Skeletal muscle tissue (tissue), 4 donors: ENCODE measurements around the gene PLCD1. TPM values are rescaled to one million over a fixed set of nuclear protein-coding genes. Genes with fewer than 3 reads are reported as not detected.

Experiments
- H3K27ac ChIP-seq: one replicate; pipeline ENCODE4 v1.7.0; 2013; ENCODE audit warnings: mild to moderate bottlenecking, low read depth, low read length, inconsistent platforms
- H3K27me3 ChIP-seq, 3 donors: one replicate each; pipeline ENCODE4 v1.7.0; 2013; ENCODE audit warnings: low read length in 3 of 3; ENCODE audit not compliant: control insufficient read depth in 3 of 3, insufficient read depth in 3 of 3
- H3K36me3 ChIP-seq, 3 donors: one replicate each; pipeline ENCODE4 v1.7.0; 2013; ENCODE audit warnings: low read length in 3 of 3; ENCODE audit not compliant: control insufficient read depth in 3 of 3, insufficient read depth in 3 of 3
- H3K4me1 ChIP-seq, 3 donors: one replicate each; pipeline ENCODE4 v1.7.0; 2013; ENCODE audit warnings: low read length in 3 of 3, mild to moderate bottlenecking in 3 of 3; ENCODE audit not compliant: control insufficient read depth in 3 of 3, insufficient read depth in 3 of 3
- H3K4me3 ChIP-seq, 3 donors: one replicate each; pipeline ENCODE4 v1.7.0; 2013; ENCODE audit warnings: low read length in 3 of 3
- H3K9ac ChIP-seq, 3 donors: one replicate each; pipeline ENCODE4 v1.7.0; 2013; ENCODE audit warnings: low read length in 3 of 3, mild to moderate bottlenecking in 3 of 3, moderate library complexity in 2 of 3, low read depth in 1 of 3
- H3K9me3 ChIP-seq, 3 donors: one replicate each; pipeline ENCODE4 v1.7.0; 2013; ENCODE audit warnings: low read length in 3 of 3; ENCODE audit not compliant: control insufficient read depth in 3 of 3
- total RNA-seq: library from RNA; depleted of rRNA; stranded (reverse); fragments of >200 nt; gene quantifications from one replicate; pipeline ENCODE4 v1.2.3, GENCODE V29; 2014
- donor health status: Osteomylitis.

Gene PLCD1
- total RNA-seq, 1 donor from 2014 or later: 9.4 TPM

DNA sequence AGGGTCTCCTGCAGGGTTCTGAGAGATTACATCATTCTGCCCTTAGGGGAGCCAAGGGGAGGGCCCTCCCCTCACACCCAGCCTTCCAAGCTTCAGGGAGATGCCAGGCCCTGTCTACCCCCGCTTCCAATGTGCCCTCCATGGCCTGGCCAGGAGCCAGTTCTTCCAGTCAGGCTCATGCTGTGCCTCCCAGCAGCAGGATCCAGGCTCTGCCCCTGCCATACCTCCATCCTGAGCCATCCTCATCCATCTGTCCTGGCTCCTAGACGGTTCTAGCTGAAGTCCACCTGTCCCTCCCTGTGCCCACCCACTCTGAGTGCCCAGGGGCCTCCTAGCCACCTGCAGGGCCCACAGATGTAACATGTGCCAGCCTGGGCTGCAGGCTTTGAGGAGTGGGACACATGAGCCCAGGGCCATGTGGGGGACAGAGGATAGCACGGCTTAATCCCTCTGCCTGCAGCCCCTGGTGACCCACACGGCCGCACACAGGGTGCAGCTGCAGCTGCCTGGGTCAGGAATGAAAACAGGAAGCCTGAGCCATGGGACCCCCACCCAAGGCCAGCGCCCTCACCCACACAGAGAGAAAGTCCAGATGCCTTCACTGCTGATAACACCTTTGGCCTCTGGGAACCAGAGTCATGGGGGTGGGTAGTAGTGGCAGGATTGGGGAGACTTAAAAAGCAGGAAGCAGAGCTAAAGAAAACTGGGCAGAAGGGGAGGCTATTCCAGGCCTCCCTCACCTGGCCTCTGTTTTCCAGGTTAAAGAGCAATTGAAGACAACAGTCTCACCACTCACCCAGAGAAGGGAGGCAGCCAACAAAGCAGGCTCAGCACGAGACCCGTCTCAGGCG, 11.8 kb downstream of the PLCD1 start:
- Histone ChIP-seq H3K27me3 (no peaks in the 10 kb centered on the region), H3K36me3 (peaks cover 24 to 39% (median 28%) of the 10 kb centered on the region in 3 donors), H3K4me1 (no peaks in the 10 kb centered on the region), H3K27ac (no peak overlapping the region), H3K4me3 (no peak overlapping the region), H3K9me3 (peaks cover 0 to 7% (median 2%) of the 10 kb centered on the region in 3 donors), H3K9ac (no peak overlapping the region)

DNA sequence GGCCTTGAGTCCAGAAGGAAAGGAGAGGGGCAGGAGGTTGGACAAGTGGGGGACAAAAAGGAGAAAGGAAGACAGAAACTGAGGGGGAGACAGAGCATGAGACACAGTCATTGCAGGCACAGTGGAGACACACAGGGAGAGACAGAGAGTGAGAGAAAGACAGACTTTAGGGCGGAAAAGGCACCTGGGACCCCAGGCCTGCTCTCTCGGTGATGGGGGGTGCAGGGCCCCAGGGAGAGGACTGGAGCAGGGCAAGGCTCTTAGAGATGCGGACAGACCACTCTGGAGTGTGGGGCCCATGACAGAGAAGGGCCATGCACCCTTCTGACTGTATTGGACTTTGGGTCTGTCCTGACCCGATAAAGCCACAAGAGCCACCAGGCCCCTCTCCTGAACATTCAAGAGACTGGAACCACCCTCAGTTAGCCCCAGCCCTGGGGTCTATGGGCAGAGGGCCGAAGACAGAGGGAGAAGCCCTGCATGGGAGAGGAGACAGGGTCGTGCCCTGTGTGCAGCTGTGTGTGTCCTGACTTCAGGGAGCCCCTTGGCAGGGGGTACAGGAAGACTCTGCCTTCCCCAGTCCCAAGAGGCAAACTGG, 12.5 kb downstream of the PLCD1 start:
- Histone ChIP-seq H3K9me3 (peaks cover 0 to 7% (median 2%) of the 10 kb centered on the region in 3 donors), H3K27me3 (no peaks in the 10 kb centered on the region), H3K9ac (no peak overlapping the region), H3K36me3 (peaks cover 24 to 39% (median 28%) of the 10 kb centered on the region in 3 donors), H3K4me3 (no peak overlapping the region), H3K27ac (no peak overlapping the region), H3K4me1 (no peaks in the 10 kb centered on the region)

DNA sequence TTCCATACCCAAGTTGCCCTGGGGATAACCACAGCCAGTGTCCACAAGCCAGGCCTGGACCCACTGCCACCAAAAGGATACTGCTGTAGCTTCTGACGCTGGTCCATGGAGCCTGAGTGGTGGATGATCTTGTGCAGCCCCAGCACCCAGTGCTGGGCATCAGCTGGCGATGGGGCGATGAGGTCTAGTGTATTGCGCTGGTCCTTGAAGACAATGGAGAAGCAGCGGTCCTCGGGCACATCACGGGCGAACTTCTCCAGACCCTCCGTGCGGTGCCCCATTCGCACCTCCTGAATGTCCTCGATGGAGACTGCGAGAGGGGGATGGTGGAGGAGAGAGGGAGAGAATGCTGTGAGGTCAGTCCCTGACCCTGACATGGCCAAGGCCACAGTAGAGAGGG, 13.0 kb downstream of the PLCD1 start:
- H3K9ac ChIP-seq: no peak overlapping the region
- H3K27ac ChIP-seq: no peak overlapping the region
- H3K27me3 ChIP-seq: no peaks in the 10 kb centered on the region
- no peaks in the 10 kb centered on the region for H3K4me1 ChIP-seq
- H3K9me3 ChIP-seq: peaks cover 0 to 7% (median 2%) of the 10 kb centered on the region in 3 donors
- no peak overlapping the region for H3K4me3 ChIP-seq
- peaks cover 24 to 39% (median 28%) of the 10 kb centered on the region in 3 donors for H3K36me3 ChIP-seq

DNA sequence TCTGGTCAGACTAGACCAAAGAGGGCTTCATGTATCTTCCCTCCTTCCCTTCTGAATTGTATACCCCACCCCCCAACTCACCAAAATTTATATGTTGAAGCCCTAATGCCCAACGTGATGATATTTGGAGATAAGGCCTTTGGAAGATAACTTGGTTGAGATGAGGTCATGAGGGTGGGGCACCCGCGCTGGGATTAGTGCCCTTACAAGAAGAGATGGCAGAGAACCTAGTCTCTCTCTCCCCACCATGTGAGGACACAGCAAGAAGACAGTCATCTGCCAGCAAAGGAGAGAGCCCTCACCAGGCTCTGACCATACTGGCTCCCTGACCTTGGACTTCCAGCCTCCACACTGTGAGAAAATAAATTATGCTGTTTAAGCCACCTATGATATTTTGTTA, 13.5 kb downstream of the PLCD1 start:
- Histone ChIP-seq H3K36me3 (peaks cover 24 to 43% (median 28%) of the 10 kb centered on the region in 3 donors), H3K9me3 (peaks cover 0 to 7% (median 2%) of the 10 kb centered on the region in 3 donors), H3K4me3 (no peak overlapping the region), H3K27me3 (no peaks in the 10 kb centered on the region), H3K4me1 (no peaks in the 10 kb centered on the region), H3K27ac (no peak overlapping the region), H3K9ac (no peak overlapping the region)

DNA sequence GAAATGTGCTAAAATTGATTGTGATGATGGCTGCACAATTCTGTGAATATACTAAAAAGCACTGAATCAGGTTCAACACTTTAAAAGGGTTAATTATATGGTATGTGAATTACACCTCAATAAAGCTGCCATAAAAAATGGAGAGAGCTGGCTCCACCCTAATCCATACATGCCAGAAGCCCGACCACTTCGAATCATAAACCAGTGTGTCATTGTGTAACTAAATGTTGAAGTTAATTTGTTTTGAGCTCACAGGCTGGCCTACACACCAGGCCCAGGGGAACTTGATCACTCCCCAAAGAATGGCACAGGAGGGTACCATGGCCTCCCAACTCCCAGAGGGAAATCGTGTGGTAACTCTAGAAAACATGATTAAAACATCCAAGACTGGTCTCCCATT, 14.0 kb downstream of the PLCD1 start:
- H3K27me3 ChIP-seq: no peaks in the 10 kb centered on the region
- H3K36me3 ChIP-seq: peaks cover 24 to 47% (median 28%) of the 10 kb centered on the region in 3 donors
- no peak overlapping the region for H3K9ac ChIP-seq
- H3K4me1 ChIP-seq: no peaks in the 10 kb centered on the region
- H3K9me3 ChIP-seq: peaks cover 0 to 7% (median 2%) of the 10 kb centered on the region in 3 donors
- no peak overlapping the region for H3K4me3 ChIP-seq
- no peak overlapping the region for H3K27ac ChIP-seq

DNA sequence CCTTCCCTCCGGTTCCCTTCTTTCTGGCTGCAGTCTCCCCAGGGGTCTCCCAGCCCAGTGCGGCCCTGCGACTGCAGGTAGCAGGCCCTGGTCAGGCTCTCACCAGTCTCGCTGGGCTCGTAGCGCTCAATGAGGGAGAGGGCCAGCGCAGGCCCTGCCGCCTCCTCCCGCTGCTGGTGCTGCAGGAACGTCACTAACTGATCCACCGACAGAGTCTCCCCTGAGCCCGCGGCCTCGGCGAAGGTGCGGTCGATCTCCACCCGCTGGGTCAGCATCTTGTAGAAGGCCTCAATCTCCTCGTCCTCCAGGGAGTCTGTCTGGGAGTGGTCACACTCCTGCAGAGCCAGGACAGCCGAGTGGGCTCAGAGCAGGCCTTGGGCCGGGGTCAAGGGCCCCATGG, 18.3 kb downstream of the PLCD1 start:
- Histone ChIP-seq H3K4me1 (no peaks in the 10 kb centered on the region), H3K4me3 (no peak overlapping the region), H3K9ac (no peak overlapping the region), H3K27me3 (no peaks in the 10 kb centered on the region), H3K27ac (no peak overlapping the region), H3K9me3 (peaks cover 0 to 2% (median under 1%) of the 10 kb centered on the region in 3 donors), H3K36me3 (peaks cover 21 to 39% (median 23%) of the 10 kb centered on the region in 3 donors)

DNA sequence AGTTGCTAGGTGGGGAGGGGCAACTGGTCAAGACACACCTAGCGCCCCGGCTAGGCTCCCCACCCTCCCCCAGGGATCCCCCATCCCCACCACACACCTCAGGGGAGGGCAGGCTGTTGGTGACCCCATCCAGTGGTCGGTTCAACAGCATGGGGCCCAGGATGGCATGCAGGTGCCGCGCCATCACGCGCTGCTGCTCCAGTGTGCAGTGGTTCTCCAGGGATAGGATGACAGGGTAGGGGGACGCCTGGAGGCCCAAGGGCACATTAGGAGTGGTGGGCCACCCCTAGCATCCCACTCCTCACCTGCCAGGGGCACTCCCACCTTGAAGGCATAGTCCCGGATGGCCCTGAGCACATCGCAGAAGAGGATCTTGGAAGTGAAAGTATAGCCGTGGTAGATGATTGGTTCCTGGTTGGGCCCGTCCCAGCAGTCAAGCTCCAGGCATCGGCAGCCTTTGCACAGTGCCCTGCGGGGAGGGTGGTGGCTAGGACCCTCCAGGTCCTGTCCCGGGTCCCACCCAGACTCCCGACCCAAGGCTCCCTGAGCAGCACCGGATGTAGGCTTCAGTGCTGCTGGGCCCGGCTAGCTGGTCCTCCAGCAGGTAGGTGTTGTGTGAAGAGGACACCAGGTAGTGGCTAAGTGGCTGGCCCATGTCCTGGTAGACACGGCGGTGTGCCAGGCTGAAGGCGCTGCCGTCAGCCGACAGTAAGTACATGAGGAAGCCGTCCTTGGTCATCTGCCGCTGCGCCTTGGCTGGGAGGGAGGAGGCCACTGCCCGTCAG, 19.4 kb downstream of the PLCD1 start:
- no peak overlapping the region for H3K4me3 ChIP-seq
- H3K9me3 ChIP-seq: no peaks in the 10 kb centered on the region
- no peaks in the 10 kb centered on the region for H3K27me3 ChIP-seq
- H3K4me1 ChIP-seq: peaks cover 0 to under 1% (median 0%) of the 10 kb centered on the region in 3 donors
- H3K36me3 ChIP-seq: peaks cover 12 to 30% (median 16%) of the 10 kb centered on the region in 3 donors
- H3K9ac ChIP-seq: no peak overlapping the region
- no peak overlapping the region for H3K27ac ChIP-seq

DNA sequence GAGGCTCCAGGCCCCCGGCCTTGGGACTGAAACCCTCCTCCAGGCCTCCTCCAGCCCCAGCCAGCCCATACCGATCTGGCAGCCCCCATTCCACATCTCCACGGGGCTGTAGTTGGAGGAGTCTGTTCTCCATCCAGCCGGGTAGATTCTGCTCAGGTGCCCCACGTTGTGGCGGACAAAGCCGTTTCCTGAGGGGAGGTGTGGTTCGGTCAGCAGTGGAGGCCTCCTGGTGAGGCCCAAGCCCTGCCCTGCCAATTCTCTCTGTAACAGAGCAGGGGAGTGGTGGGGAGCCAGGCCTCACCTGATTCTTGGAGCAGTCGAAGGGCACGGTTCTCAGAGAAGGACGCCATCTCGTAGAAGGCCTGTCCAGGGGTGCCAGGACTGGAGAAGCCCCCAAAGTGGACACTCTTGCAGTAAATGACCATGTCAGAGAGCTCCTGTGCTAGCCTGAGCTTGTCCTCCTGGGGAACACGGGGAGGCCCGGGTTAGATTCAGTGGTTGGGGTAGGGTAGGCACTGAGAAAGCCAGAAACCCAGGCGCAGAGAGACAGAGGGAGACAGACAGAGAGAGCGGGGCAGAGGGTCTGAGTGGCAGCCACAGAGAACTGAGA, 20.4 kb downstream of the PLCD1 start:
- H3K36me3 ChIP-seq: peaks cover 12 to 27% (median 16%) of the 10 kb centered on the region in 3 donors
- H3K4me1 ChIP-seq: peaks cover 7 to 9% (median 9%) of the 10 kb centered on the region in 3 donors
- H3K9me3 ChIP-seq: no peaks in the 10 kb centered on the region

DNA sequence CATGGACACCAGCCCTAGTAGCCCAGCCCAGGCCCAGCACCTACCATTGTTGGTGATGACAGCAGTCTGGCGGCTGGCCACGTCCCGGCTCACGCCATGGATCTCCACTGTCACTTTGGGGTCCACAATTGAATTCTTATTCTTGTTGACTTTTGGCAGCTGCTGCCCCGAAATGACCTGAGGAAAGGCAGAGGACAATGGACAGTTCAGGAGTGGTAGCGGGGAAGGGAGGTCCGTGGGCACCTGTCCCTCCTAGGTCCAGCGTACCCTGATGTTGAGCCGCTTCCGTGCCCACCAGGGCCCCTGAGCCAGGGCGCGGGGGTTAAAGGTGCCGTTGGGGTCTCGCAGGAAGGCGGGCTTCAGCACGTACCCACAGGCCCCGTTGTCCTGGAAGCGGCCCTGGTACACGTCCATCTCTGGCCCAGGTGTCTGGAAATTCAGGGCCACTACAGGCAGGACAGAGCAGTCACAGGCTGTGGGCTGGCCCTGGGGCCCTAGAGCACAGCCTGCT, 21.2 kb downstream of the PLCD1 start:
- Histone ChIP-seq H3K27ac (no peak overlapping the region), H3K36me3 (peaks cover 12 to 27% (median 16%) of the 10 kb centered on the region in 3 donors), H3K4me3 (no peak overlapping the region), H3K4me1 (peaks cover 7 to 14% (median 10%) of the 10 kb centered on the region in 3 donors), H3K9ac (no peak overlapping the region), H3K27me3 (no peaks in the 10 kb centered on the region), H3K9me3 (no peaks in the 10 kb centered on the region)

More for the DNA sequence above, 20.4 kb downstream of the PLCD1 start:
- Histone ChIP-seq H3K9ac (peak overlapping the region in 1 of 3 donors; percentile 16), H3K4me3 (no peak overlapping the region), H3K27me3 (no peaks in the 10 kb centered on the region), H3K27ac (no peak overlapping the region)
